ENCODE data around the gene NAA10.

DNA sequence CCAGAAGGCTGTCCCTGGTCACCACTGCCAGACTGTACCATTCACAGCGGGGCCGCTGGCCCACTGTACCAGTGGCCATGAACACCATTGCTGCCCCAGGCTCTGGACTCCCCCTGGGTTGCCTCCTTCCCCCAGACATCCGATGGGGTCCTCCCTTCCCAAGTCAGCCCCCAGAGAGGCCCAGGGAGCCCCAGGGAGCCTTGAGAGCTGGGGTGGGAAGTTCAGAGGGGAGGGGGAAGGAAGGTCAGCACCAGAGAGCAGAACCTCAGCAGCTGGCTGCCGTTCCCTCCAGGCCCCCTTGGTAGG, 8.3 kb downstream of the NAA10 start:
- TF ChIP-seq, protein P1, sequence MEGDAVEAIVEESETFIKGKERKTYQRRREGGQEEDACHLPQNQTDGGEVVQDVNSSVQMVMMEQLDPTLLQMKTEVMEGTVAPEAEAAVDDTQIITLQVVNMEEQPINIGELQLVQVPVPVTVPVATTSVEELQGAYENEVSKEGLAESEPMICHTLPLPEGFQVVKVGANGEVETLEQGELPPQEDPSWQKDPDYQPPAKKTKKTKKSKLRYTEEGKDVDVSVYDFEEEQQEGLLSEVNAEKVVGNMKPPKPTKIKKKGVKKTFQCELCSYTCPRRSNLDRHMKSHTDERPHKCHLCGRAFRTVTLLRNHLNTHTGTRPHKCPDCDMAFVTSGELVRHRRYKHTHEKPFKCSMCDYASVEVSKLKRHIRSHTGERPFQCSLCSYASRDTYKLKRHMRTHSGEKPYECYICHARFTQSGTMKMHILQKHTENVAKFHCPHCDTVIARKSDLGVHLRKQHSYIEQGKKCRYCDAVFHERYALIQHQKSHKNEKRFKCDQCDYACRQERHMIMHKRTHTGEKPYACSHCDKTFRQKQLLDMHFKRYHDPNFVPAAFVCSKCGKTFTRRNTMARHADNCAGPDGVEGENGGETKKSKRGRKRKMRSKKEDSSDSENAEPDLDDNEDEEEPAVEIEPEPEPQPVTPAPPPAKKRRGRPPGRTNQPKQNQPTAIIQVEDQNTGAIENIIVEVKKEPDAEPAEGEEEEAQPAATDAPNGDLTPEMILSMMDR (IDR thresholded peaks at IDR 0.05), result no peak
- no peak for TF ChIP-seq POLR2AphosphoS5 (IDR thresholded peaks at IDR 0.05)

Data from esophagus muscularis mucosa (tissue), 3 donors.